Astrocyte of the spinal cord (primary cell): ENCODE measurements around the gene PTPRR.

ENCODE experiments used
- DNase-seq: peaks from one replicate; pipeline ENCODE4 v3.0.0; 2011; ENCODE audit warnings: low read depth, low spot score
- H3K4me3 ChIP-seq: 2 replicates; pipeline ENCODE4 v1.5.1; 2011; ENCODE audit warnings: low read depth, mild to moderate bottlenecking, low read length, moderate library complexity
- CTCF ChIP-seq: IDR thresholded peaks from 2 replicates; pipeline ENCODE4 v1.5.1; 2012; ENCODE audit warnings: low read depth, mild to moderate bottlenecking, low read length, inconsistent platforms
- in situ Hi-C: cut with HindIII; loops from 2 replicates; pipeline ENCODE4 v1.10.0; 2017; ENCODE audit warnings: low sequenced_read_pairs

The PTPRR gene

DNA sequence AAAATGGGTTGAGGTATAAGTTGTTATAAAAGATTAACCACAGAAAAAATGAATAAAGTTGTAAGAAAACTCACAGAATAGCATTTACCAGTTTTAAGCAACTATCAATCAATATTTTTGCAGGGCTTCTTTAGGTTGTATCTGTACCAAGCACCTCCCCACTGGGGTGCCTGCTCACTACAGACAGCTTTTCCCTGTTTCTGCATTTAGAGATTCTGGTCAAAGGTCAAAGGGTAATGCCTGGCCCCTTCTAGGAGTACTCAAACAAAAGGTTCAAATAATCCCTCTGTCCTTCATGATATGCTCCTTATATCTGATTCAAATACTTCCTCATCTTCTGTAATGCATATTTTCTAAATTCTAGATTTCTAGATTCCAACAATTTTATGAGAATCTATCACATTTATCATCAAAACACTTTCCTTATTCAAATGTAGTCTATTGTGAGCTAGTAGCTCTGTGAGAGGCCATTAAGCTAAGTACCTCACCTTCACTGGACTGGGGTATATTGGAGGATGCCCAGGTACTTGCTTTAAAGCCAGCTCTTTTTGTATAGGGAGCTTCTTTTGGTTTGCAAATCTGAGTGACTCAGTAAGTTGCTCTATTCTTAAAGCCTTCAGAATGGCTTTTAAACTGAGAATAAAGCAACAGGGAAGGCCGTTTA is 162.6 kb downstream of the PTPRR start:
- no peak overlapping the region for H3K4me3 ChIP-seq
- in situ Hi-C loops = no loop called here
- TF ChIP-seq CTCF = no peak

GRCh38 chr12:70756791-70757190 is 163.7 kb downstream of the PTPRR start:
- in situ Hi-C loops = no loop called here
- no peak overlapping the region for H3K4me3 ChIP-seq
- DNase-seq = no peak
- TF ChIP-seq CTCF = no peak

More for the DNA sequence above, 162.6 kb downstream of the PTPRR start:
- no peak for DNase-seq

- no peak overlapping the region for H3K4me3 ChIP-seq
- TF ChIP-seq CTCF = no peak
- in situ Hi-C loops = no loop called here
- peak; percentile 63 for DNase-seq
These were observed 164.4 kb downstream of the PTPRR start for GRCh38 chr12:70756118-70756517.

DNA sequence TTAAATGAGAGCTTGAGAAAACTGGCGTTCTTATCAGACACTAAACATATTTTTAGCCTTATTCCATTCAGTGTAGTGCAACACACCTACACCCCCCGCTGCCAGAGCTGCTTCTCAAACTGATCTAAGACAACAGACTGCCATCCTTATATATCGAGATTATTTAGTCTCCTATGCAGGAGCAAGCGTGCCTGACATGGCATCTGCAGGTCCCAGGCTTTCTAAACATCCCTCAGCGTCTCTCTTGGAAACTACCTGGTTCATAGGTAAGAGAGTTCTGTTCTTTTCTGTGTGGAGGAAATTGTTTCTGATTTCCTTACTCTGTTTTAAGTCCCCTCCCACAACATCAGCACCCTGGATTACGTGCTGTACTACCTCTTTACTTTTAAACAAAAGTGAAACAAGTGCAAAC is 166.2 kb downstream of the PTPRR start:
- in situ Hi-C loops = no loop called here
- no peak for DNase-seq
- no peak for TF ChIP-seq CTCF
- no peak overlapping the region for H3K4me3 ChIP-seq

DNA sequence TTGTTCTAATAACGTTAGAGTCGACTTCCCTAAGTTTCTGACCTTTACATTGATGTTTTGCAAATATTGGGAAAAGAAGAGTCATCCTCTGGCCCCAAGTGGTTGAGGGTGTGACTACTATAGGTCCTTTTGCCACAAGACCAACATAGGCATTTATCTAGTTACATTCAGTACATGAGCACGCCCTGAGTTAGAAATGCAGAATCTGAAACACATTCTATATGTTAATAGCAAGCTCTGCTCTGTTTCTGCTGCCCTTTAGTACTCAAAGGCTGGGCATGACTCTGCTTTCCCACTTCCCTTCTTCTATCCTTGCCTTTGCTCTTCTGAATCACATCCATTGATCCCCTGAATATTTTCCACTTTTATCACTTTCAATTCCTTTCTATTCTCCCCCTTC is 168.2 kb downstream of the PTPRR start:
- no peak for TF ChIP-seq CTCF
- DNase-seq = no peak
- no peak overlapping the region for H3K4me3 ChIP-seq
- in situ Hi-C loops = no loop called here

- TF ChIP-seq CTCF = no peak
- no peak overlapping the region for H3K4me3 ChIP-seq
- DNase-seq = no peak
- in situ Hi-C loops = no loop called here
These were observed 170.6 kb downstream of the PTPRR start for GRCh38 chr12:70749931-70750330.
